ENCODE results near the gene TRPC4. TPM values are rescaled to one million over a fixed set of nuclear protein-coding genes. Genes with fewer than 3 reads are reported as not detected.

TRPC4 gene
- total RNA-seq (under 1 TPM; 0.06 to 0.59 (median 0.18) TPM), polyA plus RNA-seq (under 1 TPM; 0.03 to 0.08 (median 0.08) TPM)
- long read RNA-seq, donor 1 = 0 reads
- long read RNA-seq, donor 2 = 0 reads

- Histone ChIP-seq H3K27me3 (ENCODE audit: insufficient read depth in 3 of 3, low read length in 2 of 3) (peaks cover 0 to 34% (median 13%) of the 10 kb centered on the region in 3 donors), H3K27ac (no peak within 1 kb of the TSS), H3K36me3 (ENCODE audit: insufficient read depth in 1 of 2, low read depth in 1 of 2) (no peaks in the 10 kb centered on the region), H3K4me3 (peak within 1 kb of the TSS; percentile 58), H3K9me3 (no peaks in the 10 kb centered on the region), H3K4me1 (peaks cover 4% of the 10 kb centered on the region)
- TF ChIP-seq CTCF (IDR thresholded peaks at IDR 0.05) = no peak
- 0 to 1% (median 0%) methylated on average over 38 to 43 of the region's 43 CpGs for WGBS, 3 donors
- DNase-seq = peak; percentile 19 to 49
- intact Hi-C loops (cut with DNase I) = loop anchor here in 1 of 2 donors (10.0 kb wide), 1 partner anchor 1445 kb away; no protein-coding TSS in a partner anchor
- ATAC-seq = no peak
Measured at GRCh38 chr13:37869756-37870488, at the start of gene TRPC4. Gene TRPC4, minus strand, starts transcription at chr13:37869772. Its CDS starts 86,439 bp downstream, at chr13:37783333.

- TF ChIP-seq CTCF (IDR thresholded peaks at IDR 0.05) = no peak
- Histone ChIP-seq H3K27me3 (ENCODE audit: insufficient read depth in 3 of 3, low read length in 2 of 3) (no peaks in the 10 kb centered on the region), H3K36me3 (ENCODE audit: insufficient read depth in 1 of 2, low read depth in 1 of 2) (no peaks in the 10 kb centered on the region), H3K27ac (no peak overlapping the region), H3K4me3 (no peak overlapping the region), H3K4me1 (no peaks in the 10 kb centered on the region), H3K9me3 (no peaks in the 10 kb centered on the region)
- intact Hi-C loops (cut with DNase I) = no loop called here
- ATAC-seq (no peak), DNase-seq (no peak)
- WGBS, 3 donors = 55 to 58% (median 56%) methylated on average over 4 of the region's 4 CpGs
Measured at GRCh38 chr13:37918751-37919150, 49.2 kb upstream of the TRPC4 start.

GRCh38 chr13:37918116-37918714 lies 48.6 kb upstream of the TRPC4 start:
- no peaks in the 10 kb centered on the region for H3K9me3 ChIP-seq
- H3K36me3 ChIP-seq (ENCODE audit: insufficient read depth in 1 of 2, low read depth in 1 of 2) = no peaks in the 10 kb centered on the region
- no peak for DNase-seq
- H3K4me3 ChIP-seq = no peak overlapping the region
- intact Hi-C loops (cut with DNase I) = no loop called here
- no peak overlapping the region for H3K27ac ChIP-seq
- no peaks in the 10 kb centered on the region for H3K4me1 ChIP-seq
- no peaks in the 10 kb centered on the region for H3K27me3 ChIP-seq (ENCODE audit: insufficient read depth in 3 of 3, low read length in 2 of 3)
- no peak for TF ChIP-seq CTCF (IDR thresholded peaks at IDR 0.05)
- 50 to 56% (median 54%) methylated on average over 3 of the region's 3 CpGs for WGBS, 3 donors
- ATAC-seq = no peak

- 33 to 73% (median 68%) methylated on average over 2 of the region's 2 CpGs for WGBS, 3 donors
- no peak overlapping the region for H3K27ac ChIP-seq
- no peak for ATAC-seq
Measured at GRCh38 chr13:37914781-37915391, 45.3 kb upstream of the TRPC4 start.

More at GRCh38 chr13:37914781-37915391, 45.3 kb upstream of the TRPC4 start:
- Histone ChIP-seq H3K9me3 (no peaks in the 10 kb centered on the region), H3K27me3 (ENCODE audit: insufficient read depth in 3 of 3, low read length in 2 of 3) (no peaks in the 10 kb centered on the region), H3K4me1 (no peaks in the 10 kb centered on the region), H3K4me3 (no peak overlapping the region), H3K36me3 (ENCODE audit: insufficient read depth in 1 of 2, low read depth in 1 of 2) (no peaks in the 10 kb centered on the region)
- intact Hi-C loops (cut with DNase I) = no loop called here
- TF ChIP-seq CTCF (IDR thresholded peaks at IDR 0.05) = no peak
- no peak for DNase-seq
